Aortic smooth muscle cell (primary cell): ENCODE data around the gene FANCI. TPM values are rescaled to one million over a fixed set of nuclear protein-coding genes. Genes with fewer than 3 reads are reported as not detected.

Source experiments
- total RNA-seq: library from RNA; depleted of rRNA; stranded (reverse); fragments of >200 nt; gene quantifications from 2 replicates; pipeline ENCODE4 v1.2.3, GENCODE V29; 2014

Gene FANCI
- total RNA-seq = 18.8 and 32.9 TPM in 2 replicates

DNA sequence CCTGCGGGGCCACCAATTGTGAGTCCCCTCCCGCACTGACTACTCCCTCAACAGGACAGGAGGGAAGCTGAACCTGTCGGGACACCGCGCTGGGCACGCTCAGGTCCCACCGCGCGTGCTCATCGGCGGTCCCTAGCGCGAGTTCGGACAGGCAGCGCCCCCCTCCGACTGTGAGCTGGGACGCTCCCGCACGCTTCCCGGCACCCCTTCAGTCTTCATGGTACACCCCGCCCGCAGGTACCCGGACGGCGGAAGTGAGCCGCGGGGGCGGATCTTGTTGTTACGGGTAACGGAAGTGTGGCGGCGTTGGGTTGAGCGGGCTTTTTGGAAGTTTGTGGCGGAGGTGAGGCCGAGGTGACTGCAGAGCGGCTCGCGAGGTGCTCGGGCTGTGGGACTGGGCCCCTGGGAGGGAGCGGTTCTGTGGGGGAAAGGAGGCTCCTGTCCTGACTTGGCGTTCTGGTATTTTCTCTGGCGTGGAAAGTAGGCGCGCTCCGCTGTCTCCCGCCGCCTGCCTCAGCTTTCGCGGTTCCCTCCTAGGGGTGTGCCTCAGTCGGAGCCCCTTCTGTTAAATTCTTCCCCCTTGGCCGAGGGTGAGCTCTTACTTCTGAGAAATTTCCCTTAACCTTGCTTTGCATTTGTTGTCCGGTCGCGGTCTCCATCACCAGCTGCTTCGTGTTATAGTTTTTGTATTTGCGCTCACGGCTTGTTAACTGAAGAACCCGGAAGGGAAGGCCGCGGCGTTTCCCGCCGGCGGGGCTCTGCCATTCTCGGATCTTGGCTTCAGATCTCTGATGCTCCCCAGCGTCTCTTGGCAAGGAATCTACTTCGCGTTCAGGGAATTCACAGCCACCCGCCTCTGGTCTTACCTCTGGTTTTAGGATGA lies at the start of gene FANCI:
FANCI (plus strand) TSS at position 289 of the 883 bp plus-strand sequence. CDS start 3,669 bp downstream, outside the sequence.

DNA sequence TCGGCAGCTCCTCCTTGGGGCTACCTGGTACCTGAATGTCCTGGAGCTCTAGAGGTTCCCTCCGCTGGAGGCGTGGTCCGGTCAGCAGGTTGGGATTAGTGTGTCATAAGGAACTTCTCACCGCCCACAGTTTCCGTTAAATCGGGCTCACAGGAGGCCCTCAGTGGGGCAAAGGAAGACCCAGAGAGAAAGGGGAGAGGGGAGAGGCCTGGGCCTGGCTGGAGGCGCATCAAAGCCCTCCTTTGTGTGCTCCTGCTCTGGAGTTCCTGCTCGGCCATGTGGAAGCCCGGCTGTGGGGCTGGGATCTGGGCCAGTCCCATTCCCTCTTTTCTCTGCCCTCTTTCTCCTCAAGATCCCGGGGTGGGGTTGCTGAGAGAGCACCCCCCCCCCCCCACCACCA lies 22.2 kb upstream of the FANCI start, which contains the start of gene RLBP1:
RLBP1 (minus strand) TSS at position 37 of the 400 bp plus-strand sequence. CDS start 2,604 bp downstream, outside the sequence.

DNA sequence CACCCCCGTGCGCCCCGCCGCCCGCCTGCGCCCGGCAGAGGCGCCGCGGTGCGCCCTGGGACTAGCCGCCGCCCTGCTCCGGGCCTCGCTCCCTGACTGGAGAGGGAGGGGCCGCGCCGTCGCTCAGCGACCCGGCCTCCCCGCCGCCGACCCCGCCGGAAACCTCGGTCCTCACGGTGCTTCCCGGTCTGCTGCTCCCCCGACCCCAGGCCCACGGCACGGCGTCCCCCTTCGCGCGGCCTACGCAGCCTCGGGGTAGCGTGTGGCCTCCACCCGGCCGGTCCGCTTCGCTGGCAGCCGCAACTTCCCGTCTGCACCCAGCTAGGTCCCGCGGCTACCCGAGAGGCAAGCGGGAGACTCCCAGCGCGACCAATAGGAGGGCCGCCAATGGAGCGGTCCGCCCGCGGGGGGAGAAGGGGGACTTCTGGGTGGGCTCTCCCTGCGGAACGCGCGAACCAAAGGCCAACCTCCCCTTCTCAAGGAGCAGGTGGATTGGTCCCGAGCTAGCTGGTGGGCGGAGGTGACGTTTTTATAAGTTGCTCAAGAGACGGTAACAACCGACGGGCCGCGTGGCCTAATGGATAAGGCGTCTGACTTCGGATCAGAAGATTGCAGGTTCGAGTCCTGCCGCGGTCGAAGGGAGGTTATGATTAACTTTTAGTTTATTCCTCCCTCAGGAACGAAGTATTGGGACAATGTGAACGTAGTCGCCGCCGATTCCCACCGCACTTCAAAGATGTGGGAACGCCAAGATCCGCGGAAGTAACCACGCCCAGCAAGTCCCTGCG lies 90.9 kb downstream of the FANCI start, which contains the start of gene POLG:
POLG (minus strand) TSS at position 315 of the 788 bp plus-strand sequence. CDS start 1,070 bp downstream, outside the sequence.

Other genes with a start within 250 kb of the FANCI start
- gene ABHD2, start 155.5 kb upstream of the FANCI start, total RNA-seq = 112 and 129 TPM in 2 replicates
- gene RLBP1, start 22.4 kb upstream of the FANCI start, total RNA-seq = not detected in 2 replicates
- 50.2 and 56.3 TPM in 2 replicates for gene POLG, start 90.8 kb downstream of the FANCI start, total RNA-seq